ENCODE results near the gene ATP8A2. TPM values are rescaled to one million over a fixed set of nuclear protein-coding genes. Genes with fewer than 3 reads are reported as not detected.

Gene ATP8A2
- total RNA-seq, 2 donors from 2014 or later = 0.08 to 0.19 TPM

- Histone ChIP-seq H3K4me1 (no peaks in the 10 kb centered on the region), H3K27me3 (no peaks in the 10 kb centered on the region), H3K9me3 (no peaks in the 10 kb centered on the region), H3K36me3 (no peaks in the 10 kb centered on the region), H3K4me3 (no peak overlapping the region), H3K27ac (no peak overlapping the region)
- TF ChIP-seq, protein P1, sequence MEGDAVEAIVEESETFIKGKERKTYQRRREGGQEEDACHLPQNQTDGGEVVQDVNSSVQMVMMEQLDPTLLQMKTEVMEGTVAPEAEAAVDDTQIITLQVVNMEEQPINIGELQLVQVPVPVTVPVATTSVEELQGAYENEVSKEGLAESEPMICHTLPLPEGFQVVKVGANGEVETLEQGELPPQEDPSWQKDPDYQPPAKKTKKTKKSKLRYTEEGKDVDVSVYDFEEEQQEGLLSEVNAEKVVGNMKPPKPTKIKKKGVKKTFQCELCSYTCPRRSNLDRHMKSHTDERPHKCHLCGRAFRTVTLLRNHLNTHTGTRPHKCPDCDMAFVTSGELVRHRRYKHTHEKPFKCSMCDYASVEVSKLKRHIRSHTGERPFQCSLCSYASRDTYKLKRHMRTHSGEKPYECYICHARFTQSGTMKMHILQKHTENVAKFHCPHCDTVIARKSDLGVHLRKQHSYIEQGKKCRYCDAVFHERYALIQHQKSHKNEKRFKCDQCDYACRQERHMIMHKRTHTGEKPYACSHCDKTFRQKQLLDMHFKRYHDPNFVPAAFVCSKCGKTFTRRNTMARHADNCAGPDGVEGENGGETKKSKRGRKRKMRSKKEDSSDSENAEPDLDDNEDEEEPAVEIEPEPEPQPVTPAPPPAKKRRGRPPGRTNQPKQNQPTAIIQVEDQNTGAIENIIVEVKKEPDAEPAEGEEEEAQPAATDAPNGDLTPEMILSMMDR (IDR thresholded peaks at IDR 0.05) = no peak
- DNase-seq (ENCODE audit: low spot score) = no peak
These were observed 534.5 kb downstream of the ATP8A2 start for GRCh38 chr13:25906191-25906661.

DNA sequence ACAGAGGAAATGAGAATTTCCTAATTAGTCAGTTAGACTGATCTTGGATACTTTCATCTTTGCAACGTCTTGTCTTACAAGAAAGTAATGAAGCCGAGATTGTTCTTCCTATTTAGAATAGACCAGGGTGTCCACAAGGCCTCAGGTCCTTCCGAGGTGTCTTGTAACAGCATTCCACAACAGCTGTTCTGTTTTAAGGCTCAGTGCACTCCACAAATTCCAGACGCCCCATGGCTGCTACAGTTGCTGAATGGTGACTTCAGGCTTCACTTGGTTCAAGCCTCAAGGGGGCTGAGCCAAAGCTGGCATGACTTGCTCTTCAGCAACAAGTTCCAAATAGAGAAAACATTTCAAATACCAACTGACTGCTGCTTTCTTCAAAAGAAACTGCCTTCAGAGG lies 536.6 kb downstream of the ATP8A2 start:
- H3K9me3 ChIP-seq = no peaks in the 10 kb centered on the region
- no peaks in the 10 kb centered on the region for H3K36me3 ChIP-seq
- no peak for DNase-seq (ENCODE audit: low spot score)
- no peaks in the 10 kb centered on the region for H3K4me1 ChIP-seq
- TF ChIP-seq, protein P1 (IDR thresholded peaks at IDR 0.05) = no peak
- no peaks in the 10 kb centered on the region for H3K27me3 ChIP-seq
- no peak overlapping the region for H3K27ac ChIP-seq
- no peak overlapping the region for H3K4me3 ChIP-seq

DNA sequence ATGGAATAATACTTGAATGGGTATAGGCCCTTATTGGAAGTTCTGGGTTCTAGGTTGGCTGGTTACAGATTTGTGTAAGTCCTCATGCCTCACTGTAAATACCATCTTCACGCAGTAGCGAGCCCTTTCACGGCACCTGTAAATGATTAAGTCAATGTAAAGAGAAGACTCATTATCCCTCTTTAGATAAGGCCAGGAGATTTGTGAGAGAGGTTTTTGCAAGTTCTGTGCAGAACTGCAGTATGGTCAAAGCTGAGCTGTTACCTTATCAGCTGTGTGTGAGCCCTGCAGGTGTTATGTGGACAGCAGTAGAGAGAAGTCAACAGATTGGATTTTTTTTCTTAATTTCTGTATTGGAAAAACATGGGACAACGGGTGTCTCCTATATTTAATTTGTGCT lies 538.5 kb downstream of the ATP8A2 start:
- no peak for DNase-seq (ENCODE audit: low spot score)
- H3K4me3 ChIP-seq = no peak overlapping the region
- H3K36me3 ChIP-seq = no peaks in the 10 kb centered on the region
- no peaks in the 10 kb centered on the region for H3K4me1 ChIP-seq
- H3K9me3 ChIP-seq = no peaks in the 10 kb centered on the region
- no peaks in the 10 kb centered on the region for H3K27me3 ChIP-seq
- TF ChIP-seq, protein P1 (IDR thresholded peaks at IDR 0.05) = no peak
- H3K27ac ChIP-seq = no peak overlapping the region

DNA sequence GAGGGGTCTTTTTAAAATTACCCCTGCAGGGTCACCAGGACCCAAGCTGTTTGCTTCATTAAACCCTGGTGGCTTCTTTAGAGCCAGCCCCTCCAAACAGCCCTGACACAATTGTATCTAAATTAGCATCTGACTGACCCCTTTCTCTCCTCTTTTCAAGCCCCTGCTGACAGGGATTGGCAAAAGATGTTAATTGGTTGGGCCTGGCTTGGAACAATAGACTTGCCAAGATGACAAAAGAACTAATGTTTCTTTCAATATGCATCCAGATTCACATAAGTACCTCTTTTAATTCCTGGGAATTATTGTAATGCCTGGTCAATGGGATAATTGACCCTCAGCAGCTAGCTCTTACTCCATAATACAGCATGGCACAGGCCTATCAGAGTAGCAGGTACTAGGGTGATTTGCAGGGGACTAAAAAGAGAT lies 539.2 kb downstream of the ATP8A2 start:
- Histone ChIP-seq H3K4me1 (no peaks in the 10 kb centered on the region), H3K27ac (no peak overlapping the region), H3K9me3 (no peaks in the 10 kb centered on the region), H3K4me3 (no peak overlapping the region), H3K27me3 (no peaks in the 10 kb centered on the region), H3K36me3 (no peaks in the 10 kb centered on the region)
- TF ChIP-seq, protein P1 (IDR thresholded peaks at IDR 0.05) = no peak
- no peak for DNase-seq (ENCODE audit: low spot score)

DNA sequence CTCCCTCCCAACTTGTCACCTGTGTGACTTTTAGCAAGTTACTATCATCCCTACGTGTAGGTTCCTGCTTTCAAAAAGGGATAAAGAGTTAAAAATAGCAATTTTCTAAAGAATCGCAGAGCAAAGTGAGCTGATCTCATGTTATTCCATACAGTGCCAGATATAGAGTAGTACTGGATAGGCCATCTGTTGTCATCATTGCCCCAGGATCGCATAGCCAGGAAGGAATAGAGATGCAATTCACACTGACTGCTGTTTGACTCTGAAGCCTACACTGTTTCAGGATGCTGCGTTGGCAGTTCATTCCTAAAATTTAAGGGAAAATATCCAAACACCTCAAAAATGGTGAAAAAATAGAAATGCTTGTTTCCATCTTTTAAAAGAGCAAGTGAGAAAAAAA lies 541.2 kb downstream of the ATP8A2 start:
- Histone ChIP-seq H3K27me3 (no peaks in the 10 kb centered on the region), H3K27ac (no peak overlapping the region), H3K4me3 (no peak overlapping the region), H3K9me3 (no peaks in the 10 kb centered on the region), H3K4me1 (no peaks in the 10 kb centered on the region), H3K36me3 (no peaks in the 10 kb centered on the region)
- no peak for DNase-seq (ENCODE audit: low spot score)
- TF ChIP-seq, protein P1 (IDR thresholded peaks at IDR 0.05) = no peak

GRCh38 chr13:25915840-25916518 lies 544.2 kb downstream of the ATP8A2 start:
- H3K27ac ChIP-seq = no peak overlapping the region
- H3K4me3 ChIP-seq = no peak overlapping the region
- no peaks in the 10 kb centered on the region for H3K27me3 ChIP-seq
- no peak for DNase-seq (ENCODE audit: low spot score)
- no peaks in the 10 kb centered on the region for H3K4me1 ChIP-seq
- H3K9me3 ChIP-seq = no peaks in the 10 kb centered on the region
- no peaks in the 10 kb centered on the region for H3K36me3 ChIP-seq
- TF ChIP-seq, protein P1 (IDR thresholded peaks at IDR 0.05) = no peak
